Ishikawa (cell line): ENCODE measurements around the gene ARMC2.

ENCODE experiments used
- CEBPB ChIP-seq: IDR thresholded peaks from 2 replicates; pipeline ENCODE4 v1.6.1; 2012
- CREB1 ChIP-seq: IDR thresholded peaks from 2 replicates; pipeline ENCODE4 v1.6.1; 2012; ENCODE audit warnings: low read depth
- EGR1 ChIP-seq: IDR thresholded peaks from 2 replicates; pipeline ENCODE4 v1.6.1; 2012
- EP300 ChIP-seq: IDR thresholded peaks from 2 replicates; pipeline ENCODE4 v1.6.1; 2012; ENCODE audit warnings: borderline replicate concordance
- FOXM1 ChIP-seq: IDR thresholded peaks from 2 replicates; pipeline ENCODE4 v1.6.1; 2012; ENCODE audit warnings: low read depth, borderline replicate concordance
- NFIC ChIP-seq: IDR thresholded peaks from 2 replicates; pipeline ENCODE4 v1.6.1; 2012
- RAD21 ChIP-seq: IDR thresholded peaks from 2 replicates; pipeline ENCODE4 v1.6.1; 2012; ENCODE audit warnings: low read depth
- REST ChIP-seq: IDR thresholded peaks from 2 replicates; pipeline ENCODE4 v1.6.1; 2012; ENCODE audit warnings: low read depth, mild to moderate bottlenecking
- TAF1 ChIP-seq: IDR thresholded peaks from 2 replicates; pipeline ENCODE4 v1.6.1; 2012; ENCODE audit warnings: low read depth, mild to moderate bottlenecking
- TCF12 ChIP-seq: IDR thresholded peaks from 2 replicates; pipeline ENCODE4 v1.6.1; 2012; ENCODE audit warnings: low read depth
- TEAD4 ChIP-seq: IDR thresholded peaks from 2 replicates; pipeline ENCODE4 v1.6.1; 2012
- YY1 ChIP-seq: IDR thresholded peaks from 2 replicates; pipeline ENCODE4 v1.6.1; 2012; ENCODE audit warnings: low read depth
- ZBTB7A ChIP-seq: IDR thresholded peaks from 2 replicates; pipeline ENCODE4 v1.6.1; 2012; ENCODE audit warnings: low read depth
- TF ChIP-seq, protein P1 (sequence below): IDR thresholded peaks from 2 replicates; pipeline ENCODE4 v1.6.1; 2012
- TF ChIP-seq, protein P2 (sequence below): IDR thresholded peaks from 2 replicates; pipeline ENCODE4 v1.6.1; 2012

ARMC2 gene

DNA sequence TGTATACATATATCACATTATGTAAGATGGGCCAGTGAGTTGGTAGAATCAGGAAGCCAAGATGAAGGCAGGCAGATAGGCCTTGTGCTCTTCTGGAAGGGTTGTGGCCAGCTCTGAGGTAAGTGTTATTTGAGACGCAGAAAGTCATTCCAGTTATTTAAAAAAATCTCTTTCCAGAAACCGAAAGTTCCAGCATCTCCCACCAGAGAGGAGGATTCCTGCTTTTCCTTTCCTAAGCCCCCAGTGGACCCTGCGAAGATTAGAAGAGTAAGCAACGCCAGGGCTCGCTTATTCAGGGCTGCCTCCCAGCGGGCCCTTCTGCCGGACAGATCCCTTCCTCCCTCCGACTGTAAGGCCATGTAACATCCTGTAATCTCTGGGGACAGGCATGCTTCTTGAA, 20.4 kb downstream of the ARMC2 start:
- TF ChIP-seq REST (no peak), RAD21 (no peak), EP300 (no peak), CREB1 (no peak), TEAD4 (no peak), CEBPB (no peak), TCF12 (no peak)
- TF ChIP-seq, protein P1, sequence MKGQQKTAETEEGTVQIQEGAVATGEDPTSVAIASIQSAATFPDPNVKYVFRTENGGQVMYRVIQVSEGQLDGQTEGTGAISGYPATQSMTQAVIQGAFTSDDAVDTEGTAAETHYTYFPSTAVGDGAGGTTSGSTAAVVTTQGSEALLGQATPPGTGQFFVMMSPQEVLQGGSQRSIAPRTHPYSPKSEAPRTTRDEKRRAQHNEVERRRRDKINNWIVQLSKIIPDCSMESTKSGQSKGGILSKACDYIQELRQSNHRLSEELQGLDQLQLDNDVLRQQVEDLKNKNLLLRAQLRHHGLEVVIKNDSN = no peak

DNA sequence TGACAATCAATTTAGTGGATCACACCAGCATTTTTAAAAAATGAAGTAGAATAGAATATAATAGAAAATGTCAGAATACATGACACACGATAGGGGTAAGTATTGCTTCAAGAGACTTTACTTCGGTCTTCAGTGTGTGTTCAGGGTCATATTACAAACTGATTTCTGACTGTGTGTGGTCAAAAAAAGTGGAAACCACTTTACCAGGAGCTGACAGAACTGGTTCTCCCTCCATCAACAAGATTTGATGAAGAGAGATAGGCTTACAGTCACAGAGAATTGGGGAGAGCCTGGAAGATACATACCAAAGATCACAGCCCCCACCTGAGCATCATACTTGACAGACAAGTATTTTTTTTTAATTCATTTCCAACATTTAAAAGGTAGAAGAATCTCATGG, 21.7 kb downstream of the ARMC2 start:
- TF ChIP-seq, protein P2, sequence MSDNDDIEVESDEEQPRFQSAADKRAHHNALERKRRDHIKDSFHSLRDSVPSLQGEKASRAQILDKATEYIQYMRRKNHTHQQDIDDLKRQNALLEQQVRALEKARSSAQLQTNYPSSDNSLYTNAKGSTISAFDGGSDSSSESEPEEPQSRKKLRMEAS = no peak
- TF ChIP-seq YY1 (no peak), TCF12 (no peak), TEAD4 (no peak), NFIC (no peak), REST (no peak), CREB1 (no peak), ZBTB7A (no peak), TAF1 (no peak), FOXM1 (no peak), EP300 (no peak), EGR1 (no peak), RAD21 (no peak), CEBPB (no peak)
- TF ChIP-seq, protein P1 = no peak

GRCh38 chr6:108870357-108870756, 22.1 kb downstream of the ARMC2 start:
- TF ChIP-seq ZBTB7A (no peak), RAD21 (no peak), NFIC (no peak), TCF12 (no peak), CEBPB (no peak), TAF1 (no peak), REST (no peak), TEAD4 (no peak), EGR1 (no peak), YY1 (no peak), FOXM1 (no peak), EP300 (no peak), CREB1 (no peak)
- TF ChIP-seq, protein P2 = no peak
- TF ChIP-seq, protein P1 = no peak

- TF ChIP-seq REST = no peak
- TF ChIP-seq TCF12 = no peak
- TF ChIP-seq CREB1 = no peak
- no peak for TF ChIP-seq TEAD4
- TF ChIP-seq CEBPB = no peak
- TF ChIP-seq TAF1 = no peak
- TF ChIP-seq YY1 = no peak
- TF ChIP-seq NFIC = no peak
- TF ChIP-seq, protein P1 = no peak
- TF ChIP-seq FOXM1 = no peak
- no peak for TF ChIP-seq EGR1
- TF ChIP-seq ZBTB7A = no peak
These were observed 23.9 kb downstream of the ARMC2 start for GRCh38 chr6:108872141-108872557.
